ENCODE results near the gene MRPL16. TPM values are rescaled to one million over a fixed set of nuclear protein-coding genes. Genes with fewer than 3 reads are reported as not detected.

Gene MRPL16
- total and polyA plus RNA-seq, 3 donors from 2014 or later, result 65.8 to 103 (median 87.9) TPM

DNA sequence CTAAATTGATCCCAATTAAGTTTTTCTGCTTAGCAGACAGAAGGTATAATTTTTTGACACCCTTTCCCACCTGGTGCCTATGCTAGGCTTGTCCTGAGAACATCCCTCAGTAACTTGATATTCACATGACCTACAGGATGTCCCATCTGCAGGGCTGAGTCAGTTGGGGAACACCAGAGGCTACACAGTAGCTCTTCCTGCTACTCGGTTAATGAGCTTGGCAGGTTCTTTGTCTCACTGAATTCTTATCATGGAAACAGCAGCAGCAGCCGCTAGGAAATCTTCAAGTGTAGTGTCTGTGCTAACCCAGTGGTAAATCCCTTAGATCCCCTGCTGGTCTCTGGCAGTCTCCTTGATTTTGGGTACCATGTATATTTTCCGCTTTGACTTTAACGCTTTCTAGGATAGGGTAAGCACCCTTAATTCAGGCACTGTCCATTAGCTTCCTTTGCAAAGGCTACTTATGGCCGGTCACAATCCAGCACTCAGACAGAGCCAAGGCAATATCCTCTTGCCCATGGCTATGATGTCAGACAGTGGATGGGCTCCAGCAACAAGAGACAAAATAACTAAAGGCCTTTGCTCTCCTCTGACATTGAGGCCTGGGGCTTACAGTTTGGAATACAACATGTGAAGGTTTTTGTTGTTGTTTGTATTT is 8.5 kb downstream of the MRPL16 start:
- Histone ChIP-seq H3K27me3 (no peaks in the 10 kb centered on the region), H3K27ac (no peak overlapping the region), H3K9me3 (no peaks in the 10 kb centered on the region), H3K4me1 (no peaks in the 10 kb centered on the region), H3K36me3 (ENCODE audit: low read depth, missing control alignments) (no peaks in the 10 kb centered on the region), H3K4me3 (no peak overlapping the region)
- TF ChIP-seq, protein P1, sequence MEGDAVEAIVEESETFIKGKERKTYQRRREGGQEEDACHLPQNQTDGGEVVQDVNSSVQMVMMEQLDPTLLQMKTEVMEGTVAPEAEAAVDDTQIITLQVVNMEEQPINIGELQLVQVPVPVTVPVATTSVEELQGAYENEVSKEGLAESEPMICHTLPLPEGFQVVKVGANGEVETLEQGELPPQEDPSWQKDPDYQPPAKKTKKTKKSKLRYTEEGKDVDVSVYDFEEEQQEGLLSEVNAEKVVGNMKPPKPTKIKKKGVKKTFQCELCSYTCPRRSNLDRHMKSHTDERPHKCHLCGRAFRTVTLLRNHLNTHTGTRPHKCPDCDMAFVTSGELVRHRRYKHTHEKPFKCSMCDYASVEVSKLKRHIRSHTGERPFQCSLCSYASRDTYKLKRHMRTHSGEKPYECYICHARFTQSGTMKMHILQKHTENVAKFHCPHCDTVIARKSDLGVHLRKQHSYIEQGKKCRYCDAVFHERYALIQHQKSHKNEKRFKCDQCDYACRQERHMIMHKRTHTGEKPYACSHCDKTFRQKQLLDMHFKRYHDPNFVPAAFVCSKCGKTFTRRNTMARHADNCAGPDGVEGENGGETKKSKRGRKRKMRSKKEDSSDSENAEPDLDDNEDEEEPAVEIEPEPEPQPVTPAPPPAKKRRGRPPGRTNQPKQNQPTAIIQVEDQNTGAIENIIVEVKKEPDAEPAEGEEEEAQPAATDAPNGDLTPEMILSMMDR (IDR thresholded peaks at IDR 0.05), result no peak
- no peak for TF ChIP-seq POLR2A (IDR thresholded peaks at IDR 0.05)
- intact Hi-C loops (cut with DNase I; ENCODE audit: low total_unique reads), result loop anchor here (5.0 kb wide), 1 partner anchor 45 kb away; the partner anchor contains the start of gene STX3
- DNase-seq, result no peak
- WGBS, 2 donors, result 63% methylated on average over 5 of the region's 5 CpGs

DNA sequence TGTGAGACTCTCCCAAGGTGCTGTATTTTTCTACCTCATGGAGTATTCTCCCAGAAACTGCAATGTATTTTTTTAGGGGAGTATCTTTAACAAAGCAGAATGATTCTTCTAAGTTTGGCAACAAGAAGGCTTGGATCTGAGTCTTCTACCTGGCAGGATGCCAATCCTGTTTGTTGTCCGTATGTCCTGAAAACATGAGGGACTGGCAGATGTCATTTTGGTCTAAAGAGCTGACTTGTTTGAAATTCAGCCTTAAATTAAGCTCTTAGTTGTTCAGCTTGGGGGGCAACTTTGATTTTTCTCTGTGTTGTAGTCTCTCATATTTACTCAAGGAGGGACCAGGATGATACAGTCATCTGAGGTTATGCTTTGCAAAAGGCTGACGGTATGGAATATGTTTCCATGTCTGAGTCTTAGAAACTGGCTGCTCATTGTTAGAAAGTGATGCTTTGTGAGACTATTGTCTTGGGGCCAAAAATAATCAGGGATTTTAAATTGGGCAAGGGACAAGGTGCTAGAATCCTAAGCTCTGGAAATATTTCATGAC is 9.3 kb downstream of the MRPL16 start:
- no peaks in the 10 kb centered on the region for H3K27me3 ChIP-seq
- WGBS, 2 donors, result 52 to 58% methylated on average over 2 of the region's 2 CpGs
- no peak overlapping the region for H3K4me3 ChIP-seq
- no peaks in the 10 kb centered on the region for H3K4me1 ChIP-seq
- H3K9me3 ChIP-seq, result no peaks in the 10 kb centered on the region
- no peak overlapping the region for H3K27ac ChIP-seq
- TF ChIP-seq, protein P1 (IDR thresholded peaks at IDR 0.05), result no peak
- no peak for TF ChIP-seq POLR2A (IDR thresholded peaks at IDR 0.05)
- no peak for DNase-seq
- H3K36me3 ChIP-seq (ENCODE audit: low read depth, missing control alignments), result no peaks in the 10 kb centered on the region
- intact Hi-C loops (cut with DNase I; ENCODE audit: low total_unique reads), result loop anchor here (5.0 kb wide), 1 partner anchor 44 kb away; the partner anchor contains the start of gene STX3

DNA sequence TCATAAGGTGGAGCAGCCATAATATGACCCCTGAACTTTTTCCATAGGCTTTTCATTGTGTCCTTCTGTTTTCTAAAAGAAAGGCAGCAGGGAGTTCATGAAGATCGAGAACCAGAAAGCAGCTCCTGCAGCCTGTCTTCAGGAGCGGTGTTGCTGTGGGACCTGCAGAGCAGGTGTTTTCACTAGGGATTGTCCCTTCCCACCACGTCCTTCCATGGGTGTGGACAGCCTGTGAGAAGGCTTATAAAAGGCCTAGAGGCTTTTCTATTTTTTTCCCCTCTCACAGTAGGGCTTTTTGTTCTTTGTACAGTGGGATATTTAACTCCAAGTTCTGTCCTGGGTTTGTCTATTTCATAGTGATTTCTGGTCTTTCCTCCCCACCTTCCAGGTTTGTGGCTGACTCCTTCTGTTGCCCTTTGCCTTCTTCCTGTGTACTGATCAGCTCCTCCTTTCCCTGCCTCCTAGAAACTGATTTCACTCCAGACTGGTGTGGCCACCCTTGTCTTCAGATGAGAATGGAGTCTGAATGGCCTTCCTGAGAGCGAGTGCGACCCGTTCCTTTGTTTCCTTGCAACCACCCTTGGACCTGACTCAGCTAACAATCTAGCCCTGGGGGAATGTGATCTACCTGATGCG is 10.1 kb downstream of the MRPL16 start:
- Histone ChIP-seq H3K36me3 (ENCODE audit: low read depth, missing control alignments) (no peaks in the 10 kb centered on the region), H3K27me3 (no peaks in the 10 kb centered on the region), H3K9me3 (no peaks in the 10 kb centered on the region), H3K4me3 (no peak overlapping the region), H3K27ac (no peak overlapping the region), H3K4me1 (no peaks in the 10 kb centered on the region)
- TF ChIP-seq, protein P1 (IDR thresholded peaks at IDR 0.05), result no peak
- no peak for TF ChIP-seq POLR2A (IDR thresholded peaks at IDR 0.05)
- no peak for DNase-seq
- intact Hi-C loops (cut with DNase I; ENCODE audit: low total_unique reads), result loop anchor here (5.0 kb wide), 1 partner anchor 43 kb away; the partner anchor contains the start of gene STX3
- WGBS, 2 donors, result 89 to 91% methylated on average over 7 of the region's 7 CpGs

DNA sequence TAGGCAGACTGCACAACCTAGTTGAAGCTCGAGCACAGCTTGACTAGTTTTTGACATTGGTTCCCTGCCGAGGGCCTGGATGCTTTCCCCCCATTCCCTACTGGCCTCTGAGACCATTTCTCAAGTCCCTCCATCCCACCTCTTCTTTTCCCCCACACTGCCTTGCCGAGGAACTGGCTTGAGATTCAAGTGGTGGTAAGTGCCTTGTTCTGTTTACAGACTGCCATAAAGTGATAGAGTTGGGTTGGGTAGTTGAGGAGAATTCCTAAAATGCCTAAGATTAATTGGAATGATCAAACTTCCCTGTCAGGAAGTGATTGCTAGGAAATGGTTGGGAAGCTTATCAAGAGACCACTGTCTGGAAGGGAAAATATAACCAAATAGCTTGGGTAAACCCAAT is 16.2 kb downstream of the MRPL16 start:
- H3K4me3 ChIP-seq, result no peak overlapping the region
- TF ChIP-seq, protein P1 (IDR thresholded peaks at IDR 0.05), result no peak
- no peak for TF ChIP-seq POLR2A (IDR thresholded peaks at IDR 0.05)
- no peak overlapping the region for H3K27ac ChIP-seq
- WGBS, 2 donors, result 87 to 89% methylated on average over 3 of the region's 3 CpGs
- H3K4me1 ChIP-seq, result no peaks in the 10 kb centered on the region
- DNase-seq, result no peak
- H3K36me3 ChIP-seq (ENCODE audit: low read depth, missing control alignments), result no peaks in the 10 kb centered on the region
- H3K27me3 ChIP-seq, result no peaks in the 10 kb centered on the region
- intact Hi-C loops (cut with DNase I; ENCODE audit: low total_unique reads), result no loop called here
- no peaks in the 10 kb centered on the region for H3K9me3 ChIP-seq
